Pancreas (tissue), 10 donors: ENCODE measurements around the gene KIRREL1. TPM values are rescaled to one million over a fixed set of nuclear protein-coding genes. Genes with fewer than 3 reads are reported as not detected.
A peak's percentile ranks its signal among the peaks of the same experiment; 100 is the strongest.

Source experiments
- ATAC-seq, 4 donors: fragments of 200-7000 bp; cut with Tn5 transposase; one replicate each; pipeline versions ENCODE4 v1.8.0 to v1.9.1; 2020; ENCODE audit warnings: mild to moderate bottlenecking in 4 of 4, moderate library complexity in 4 of 4
- DNase-seq, 6 donors: peaks; one replicate each; pipeline ENCODE4 v3.0.0-alpha.2; 2020
- FAIRE-seq: peaks from 2 replicates; lab custom pipeline; 2012; peaks lifted over from hg19 to GRCh38; lab: Jason Lieb, UNC
- H3K27ac ChIP-seq, 4 donors: fragments of 200-600 bp; sonication (generic); 1 replicate in 3 of 4; 2 replicates in 1 of 4; pipeline versions ENCODE4 v1.5.0 to v1.8.0; 2020
- H3K27me3 ChIP-seq, 4 donors: fragments of 200-600 bp; one replicate each; pipeline ENCODE4 v1.8.0; 2021
- H3K36me3 ChIP-seq, 3 donors: fragments of 200-600 bp; sonication (generic) in 1 of 3; one replicate each; pipeline versions ENCODE4 v1.5.0 to v1.8.0; 2020 to 2021
- H3K4me1 ChIP-seq, 3 donors: fragments of 200-600 bp; one replicate each; pipeline ENCODE4 v1.8.0; 2021
- H3K4me3 ChIP-seq, 4 donors: fragments of 200-600 bp; sonication (generic) in 2 of 4; one replicate each; pipeline versions ENCODE4 v1.5.0 to v1.8.0; 2020 to 2021
- H3K9me3 ChIP-seq, 4 donors: fragments of 200-600 bp; one replicate each; pipeline ENCODE4 v1.8.0; 2021
- WGBS, 2 donors: extraction: QIAGEN DNeasy Blood & Tissue Kit; methylation state at CpG; one replicate each; pipeline ENCODE4 v1.1.7; 2013; 5-methylcytosine and 5-hydroxymethylcytosine counted together
- intact Hi-C, 3 donors: fragments of 100-400 bp; cut with DNase I; formaldehyde crosslinking; loops; one replicate each; pipeline versions ENCODE4 v1.11.1 to v1.14.2; 2022
- polyA plus RNA-seq, 2 donors: library from polyadenylated mRNA; stranded (reverse); fragments of 200-250 nt; gene quantifications; one replicate each; pipeline ENCODE4 v1.2.3, GENCODE V29; 2013
- total RNA-seq, 6 donors: library from RNA; stranded (reverse); fragmentation: NEBNext Ultra II Directional in 4 of 6; extraction: Animal tissue kit (Norgen Biotek cat#: 25700) in 4 of 6; gene quantifications; one replicate each; pipeline versions ENCODE4 v1.2.1 to v1.2.4, GENCODE V29; 2021 to 2023
- TF ChIP-seq, protein P1 (sequence below), 4 donors: fragments of 200-600 bp; sonication (generic) in 3 of 4; IDR thresholded peaks; one replicate each; pipeline versions ENCODE4 v1.5.0 to v1.8.0; 2021; ENCODE audit warnings: antibody characterized with exemption in 4 of 4
- donor health status: healthy with polysubstance abuse.
- donor health status: DM: no; HTN: no; CAD: no; lungs with moderate emphysema.
- donor health status: DM: no; HTN: no; CAD: no.
- donor health status: control.
- donor health status: control.
- donor health status: Bipolar disorder and iron deficiency.
- donor health status: DM: yes; HTN: yes; CAD: no.
- donor health status: DM: no; HTN: no; CAD: no.
- donor health status: DM: no; HTN: no; CAD: no.
- donor health status: DM: yes; HTN: yes; CAD: no.

KIRREL1 gene
- total and polyA plus RNA-seq, 8 donors = 1.9 to 13.0 (median 4.1) TPM

DNA sequence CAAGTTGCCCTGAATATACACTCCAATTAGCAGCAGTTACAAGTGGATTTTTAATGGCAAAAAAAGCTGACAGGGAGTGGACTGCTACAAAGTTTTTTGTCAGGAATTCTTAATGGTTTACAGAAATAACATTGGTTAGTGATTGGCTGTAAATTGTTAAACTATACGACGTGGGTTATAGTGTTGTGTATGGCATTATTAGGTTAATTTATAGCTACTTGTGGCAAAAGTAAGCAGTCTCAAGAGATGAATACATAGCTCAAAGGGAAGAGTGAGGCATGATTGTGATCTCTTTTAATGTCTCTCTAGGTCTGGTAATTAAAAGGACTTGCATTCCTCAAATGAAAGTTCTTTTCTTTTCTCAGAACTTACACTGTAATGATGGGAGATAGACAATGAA lies 111.4 kb downstream of the KIRREL1 start:
- H3K4me1 ChIP-seq = no peaks in the 10 kb centered on the region
- ATAC-seq = no peak
- no peak for DNase-seq
- no peak for FAIRE-seq
- H3K9me3 ChIP-seq = no peaks in the 10 kb centered on the region
- no peaks in the 10 kb centered on the region for H3K36me3 ChIP-seq
- H3K4me3 ChIP-seq = no peak overlapping the region
- 24 to 25% methylated on average over 2 of the region's 2 CpGs for WGBS, 2 donors
- TF ChIP-seq, protein P1, sequence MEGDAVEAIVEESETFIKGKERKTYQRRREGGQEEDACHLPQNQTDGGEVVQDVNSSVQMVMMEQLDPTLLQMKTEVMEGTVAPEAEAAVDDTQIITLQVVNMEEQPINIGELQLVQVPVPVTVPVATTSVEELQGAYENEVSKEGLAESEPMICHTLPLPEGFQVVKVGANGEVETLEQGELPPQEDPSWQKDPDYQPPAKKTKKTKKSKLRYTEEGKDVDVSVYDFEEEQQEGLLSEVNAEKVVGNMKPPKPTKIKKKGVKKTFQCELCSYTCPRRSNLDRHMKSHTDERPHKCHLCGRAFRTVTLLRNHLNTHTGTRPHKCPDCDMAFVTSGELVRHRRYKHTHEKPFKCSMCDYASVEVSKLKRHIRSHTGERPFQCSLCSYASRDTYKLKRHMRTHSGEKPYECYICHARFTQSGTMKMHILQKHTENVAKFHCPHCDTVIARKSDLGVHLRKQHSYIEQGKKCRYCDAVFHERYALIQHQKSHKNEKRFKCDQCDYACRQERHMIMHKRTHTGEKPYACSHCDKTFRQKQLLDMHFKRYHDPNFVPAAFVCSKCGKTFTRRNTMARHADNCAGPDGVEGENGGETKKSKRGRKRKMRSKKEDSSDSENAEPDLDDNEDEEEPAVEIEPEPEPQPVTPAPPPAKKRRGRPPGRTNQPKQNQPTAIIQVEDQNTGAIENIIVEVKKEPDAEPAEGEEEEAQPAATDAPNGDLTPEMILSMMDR (IDR thresholded peaks at IDR 0.05) = no peak
- no peaks in the 10 kb centered on the region for H3K27me3 ChIP-seq
- intact Hi-C loops = no loop called here
- H3K27ac ChIP-seq = no peak overlapping the region

DNA sequence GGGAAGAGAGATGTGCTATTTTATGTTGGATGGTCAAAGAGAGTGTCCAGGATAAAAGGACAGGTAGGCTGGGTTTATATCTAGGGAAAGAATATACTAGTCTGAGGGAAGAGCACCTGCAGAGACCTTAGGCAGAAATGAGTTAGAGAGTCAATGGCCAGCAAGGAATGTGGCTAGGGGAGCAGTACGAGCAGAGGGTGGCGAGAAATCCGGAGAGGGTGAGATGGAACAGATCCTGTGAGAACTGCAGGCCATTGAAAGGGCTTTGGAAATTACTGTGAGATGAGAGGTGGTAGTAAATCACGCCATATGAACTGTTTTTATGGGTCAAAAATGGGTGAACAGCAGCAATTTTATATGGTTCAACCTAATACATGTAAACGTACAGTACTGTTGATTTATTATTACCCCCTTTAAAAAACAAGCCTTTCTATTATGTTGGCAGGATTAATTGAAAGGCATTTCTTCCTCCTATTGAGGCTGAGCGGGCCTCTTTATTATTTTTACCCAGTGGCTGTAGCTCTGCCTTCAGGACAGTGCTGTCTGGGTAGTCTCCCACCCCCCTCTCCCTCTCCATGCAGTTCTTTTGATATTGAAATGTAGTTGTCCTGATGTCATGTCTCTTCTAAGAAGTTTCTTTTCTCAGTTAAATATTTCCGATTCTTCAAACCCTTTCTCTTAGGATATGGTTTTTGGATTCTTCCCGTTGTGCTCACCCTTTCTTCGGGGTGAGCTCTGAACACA lies 112.1 kb downstream of the KIRREL1 start:
- no peak for ATAC-seq
- WGBS, 2 donors = 63 to 67% methylated on average over 9 of the region's 9 CpGs
- Histone ChIP-seq H3K36me3 (no peaks in the 10 kb centered on the region), H3K27ac (no peak overlapping the region), H3K4me3 (no peak overlapping the region), H3K4me1 (no peaks in the 10 kb centered on the region), H3K9me3 (no peaks in the 10 kb centered on the region), H3K27me3 (no peaks in the 10 kb centered on the region)
- intact Hi-C loops = no loop called here
- no peak for DNase-seq
- no peak for FAIRE-seq
- TF ChIP-seq, protein P1 (IDR thresholded peaks at IDR 0.05) = no peak

DNA sequence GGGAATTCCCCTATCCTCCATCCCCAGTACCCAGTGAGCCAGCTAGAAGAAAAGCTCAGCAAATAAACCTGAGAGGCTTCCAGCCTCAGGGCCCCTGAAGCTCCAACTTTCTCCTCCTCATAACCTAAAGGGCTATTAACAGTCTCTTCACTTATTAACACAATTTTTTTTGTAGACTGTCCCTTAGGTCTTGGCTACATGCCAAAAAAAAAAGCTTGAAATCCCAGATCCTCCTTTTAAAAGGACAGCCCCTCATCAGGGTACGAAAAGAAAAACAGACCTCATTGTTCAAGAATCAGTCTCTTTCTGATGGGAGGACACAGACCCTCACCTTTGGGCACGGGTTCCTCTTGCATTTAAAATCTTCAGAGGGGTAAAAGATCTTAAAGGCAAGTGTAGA lies 114.5 kb downstream of the KIRREL1 start:
- no peak for ATAC-seq
- H3K27me3 ChIP-seq = no peaks in the 10 kb centered on the region
- H3K9me3 ChIP-seq = no peaks in the 10 kb centered on the region
- no peaks in the 10 kb centered on the region for H3K4me1 ChIP-seq
- WGBS, 2 donors = 44 to 56% methylated on average over 2 of the region's 2 CpGs
- intact Hi-C loops = no loop called here
- DNase-seq = no peak
- no peak overlapping the region for H3K4me3 ChIP-seq
- TF ChIP-seq, protein P1 (IDR thresholded peaks at IDR 0.05) = no peak
- no peaks in the 10 kb centered on the region for H3K36me3 ChIP-seq
- no peak for FAIRE-seq
- no peak overlapping the region for H3K27ac ChIP-seq

DNA sequence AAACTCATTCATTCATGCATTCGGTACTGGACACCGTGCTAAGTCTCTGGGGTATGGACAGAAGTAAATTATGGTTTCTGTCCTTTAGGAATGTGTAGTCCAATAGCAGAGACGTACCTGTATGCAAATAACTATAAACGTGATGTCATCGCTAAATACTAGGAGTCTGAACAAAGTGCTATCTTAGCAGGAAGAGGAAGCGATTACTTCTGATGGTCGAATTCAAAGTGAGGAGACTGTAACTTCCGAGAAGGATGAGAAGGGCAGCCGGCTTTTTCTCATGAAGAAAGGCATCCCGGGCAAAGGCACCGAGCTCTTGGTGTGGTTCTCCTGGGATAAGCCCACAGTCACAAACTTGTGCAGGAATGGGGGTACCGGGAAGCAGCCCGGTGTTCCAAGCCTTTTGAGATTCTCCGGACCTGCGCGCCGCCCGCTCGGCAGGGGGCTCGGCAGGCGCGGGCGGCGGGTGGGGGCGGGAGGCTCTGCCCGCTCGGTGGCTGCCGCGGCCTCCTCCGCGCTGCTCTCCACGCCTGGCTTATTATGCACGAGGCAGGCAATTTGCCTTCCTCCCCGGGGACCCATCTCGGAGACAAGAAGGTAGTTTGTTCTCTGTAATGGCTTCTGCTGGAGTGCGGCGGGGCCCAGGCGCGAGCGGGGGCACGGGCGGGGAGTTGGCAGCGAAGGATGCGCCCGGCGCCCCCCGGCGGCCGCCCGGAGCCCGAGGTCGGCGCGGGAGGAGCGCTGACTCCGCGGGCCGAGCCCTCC lies 119.7 kb downstream of the KIRREL1 start:
- peak overlapping the region; percentile 12 to 55 (median 42) for H3K4me3 ChIP-seq
- DNase-seq (peak in 2 of 6 donors; percentile 26 to 66), ATAC-seq (peak; percentile 57 to 77 (median 74)), FAIRE-seq (no peak)
- 6 to 8% methylated on average over 44 to 58 of the region's 58 CpGs for WGBS, 2 donors
- no peaks in the 10 kb centered on the region for H3K9me3 ChIP-seq
- H3K4me1 ChIP-seq = no peaks in the 10 kb centered on the region
- H3K27ac ChIP-seq = no peak overlapping the region
- H3K27me3 ChIP-seq = peaks cover 0 to 7% (median 0%) of the 10 kb centered on the region in 4 donors
- TF ChIP-seq, protein P1 (IDR thresholded peaks at IDR 0.05) = no peak
- intact Hi-C loops = loop anchor here in 1 of 3 donors (10.0 kb wide), 1 partner anchor 138 kb away; no protein-coding TSS in a partner anchor
- H3K36me3 ChIP-seq = no peaks in the 10 kb centered on the region
